WTC11 (cell line): Measurements from ENCODE around the gene ARID2. TPM values are rescaled to one million over a fixed set of nuclear protein-coding genes. Genes with fewer than 3 reads are reported as not detected.

ENCODE experiments used
- ATAC-seq: fragments of 200-7000 bp; cut with Tn5 transposase; 2 replicates; pipeline ENCODE4 v1.10.0; 2021; ENCODE audit warnings: mild to moderate bottlenecking, moderate library complexity
- CTCF ChIA-PET: fragments of 300-600 bp; sonication (Branson Sonifier 250); formaldehyde crosslinking; loops from one replicate; lab custom pipeline; 2021; ENCODE audit warnings: antibody characterized with exemption; lab: Charles Lee
- POLR2A ChIA-PET: fragments of 350-600 bp; sonication (Branson Sonifier 250); formaldehyde crosslinking; loops from one replicate; lab custom pipeline; 2021; ENCODE audit warnings: antibody characterized with exemption; lab: Charles Lee
- DNase-seq: peaks from one replicate; pipeline ENCODE4 v3.0.0; 2021; ENCODE audit warnings: low spot score
- H3K27ac Mint-ChIP-seq: 2 replicates; pipeline ENCODE4 v1.8.0; 2021; ENCODE audit warnings: mixed read lengths
- H3K27me3 Mint-ChIP-seq: 2 replicates; pipeline ENCODE4 v1.8.0; 2021; ENCODE audit warnings: low read depth, mild to moderate bottlenecking, moderate library complexity, mixed read lengths
- H3K36me3 Mint-ChIP-seq: 2 replicates; pipeline ENCODE4 v1.8.0; 2021; ENCODE audit warnings: mixed read lengths
- H3K4me1 Mint-ChIP-seq: 2 replicates; pipeline ENCODE4 v1.8.0; 2022; ENCODE audit warnings: mixed read lengths
- H3K4me3 Mint-ChIP-seq: 2 replicates; pipeline ENCODE4 v1.8.0; 2021; ENCODE audit warnings: mild to moderate bottlenecking, moderate library complexity, mixed read lengths
- H3K9me3 Mint-ChIP-seq: 2 replicates; pipeline ENCODE4 v1.8.0; 2021; ENCODE audit warnings: mixed read lengths
- CDX4 ChIP-seq: fragments of 250-450 bp; sonication (Bioruptor Pico); IDR thresholded peaks from 2 replicates; pipeline ENCODE4 v1.9.0; 2021; ENCODE audit warnings: moderate library complexity, mild to moderate bottlenecking, inconsistent platforms, borderline replicate concordance
- CREM ChIP-seq: sonication (generic); formaldehyde crosslinking; IDR thresholded peaks from 2 replicates; pipeline ENCODE4 v1.8.1; 2022; ENCODE audit warnings: mild to moderate bottlenecking, missing genetic modification reagents, moderate library complexity
- CTCF ChIP-seq: fragments of 200-600 bp; IDR thresholded peaks from 2 replicates; pipeline ENCODE4 v1.8.0; 2022; ENCODE audit warnings: antibody characterized with exemption
- E2F5 ChIP-seq: sonication (generic); formaldehyde crosslinking; IDR thresholded peaks from 2 replicates; pipeline ENCODE4 v1.8.1; 2022; ENCODE audit warnings: mild to moderate bottlenecking, moderate library complexity, missing genetic modification reagents
- EMX1 ChIP-seq: fragments of 250-450 bp; sonication (Bioruptor Pico); IDR thresholded peaks from 2 replicates; pipeline ENCODE4 v1.8.0; 2021; ENCODE audit warnings: mild to moderate bottlenecking
- ERG ChIP-seq: fragments of 250-450 bp; sonication (Bioruptor Pico); IDR thresholded peaks from 2 replicates; pipeline ENCODE4 v1.8.0; 2021; ENCODE audit warnings: mild to moderate bottlenecking
- GABPB1 ChIP-seq: sonication (generic); formaldehyde crosslinking; IDR thresholded peaks from 2 replicates; pipeline ENCODE4 v1.8.1; 2023; ENCODE audit warnings: mild to moderate bottlenecking, missing genetic modification reagents
- HMGXB4 ChIP-seq: sonication (generic); formaldehyde crosslinking; IDR thresholded peaks from 2 replicates; pipeline ENCODE4 v1.8.1; 2023; ENCODE audit warnings: mild to moderate bottlenecking, moderate library complexity, missing genetic modification reagents
- KAT7 ChIP-seq: sonication (generic); formaldehyde crosslinking; IDR thresholded peaks from 2 replicates; pipeline ENCODE4 v1.8.1; 2023; ENCODE audit warnings: missing genetic modification reagents, mild to moderate bottlenecking, borderline replicate concordance
- MXD4 ChIP-seq: fragments of 250-450 bp; sonication (Bioruptor Pico); IDR thresholded peaks from 2 replicates; pipeline ENCODE4 v1.8.0; 2021; ENCODE audit warnings: mild to moderate bottlenecking, moderate library complexity, borderline replicate concordance
- NFE2L1 ChIP-seq: sonication (generic); formaldehyde crosslinking; IDR thresholded peaks from 2 replicates; pipeline ENCODE4 v1.8.1; 2023; ENCODE audit warnings: missing genetic modification reagents
- NR2C2 ChIP-seq: sonication (generic); formaldehyde crosslinking; IDR thresholded peaks from 2 replicates; pipeline ENCODE4 v1.8.0; 2022; ENCODE audit warnings: mild to moderate bottlenecking, missing genetic modification reagents
- SMAD3 ChIP-seq: sonication (generic); formaldehyde crosslinking; IDR thresholded peaks from 2 replicates; pipeline ENCODE4 v1.8.0; 2022; ENCODE audit warnings: missing genetic modification reagents, mild to moderate bottlenecking, borderline replicate concordance
- TCF7 ChIP-seq: sonication (generic); formaldehyde crosslinking; IDR thresholded peaks from 2 replicates; pipeline ENCODE4 v1.8.0; 2022; ENCODE audit warnings: mild to moderate bottlenecking, low read depth, missing genetic modification reagents, moderate library complexity
- TEAD1 ChIP-seq: sonication (generic); formaldehyde crosslinking; IDR thresholded peaks from 2 replicates; pipeline ENCODE4 v1.8.0; 2022; ENCODE audit warnings: mild to moderate bottlenecking, missing genetic modification reagents
- total RNA-seq: library from RNA; stranded (reverse); gene quantifications from 3 replicates; pipeline ENCODE4 v1.2.3, GENCODE V29; 2021
- TF ChIP-seq, protein P1 (sequence below): fragments of 250-450 bp; sonication (Bioruptor Pico); IDR thresholded peaks from 2 replicates; pipeline ENCODE4 v1.9.0; 2021; ENCODE audit warnings: mild to moderate bottlenecking

Gene ARID2
- total RNA-seq, 1 experiment from 2014 or later, result 33.9 TPM

DNA sequence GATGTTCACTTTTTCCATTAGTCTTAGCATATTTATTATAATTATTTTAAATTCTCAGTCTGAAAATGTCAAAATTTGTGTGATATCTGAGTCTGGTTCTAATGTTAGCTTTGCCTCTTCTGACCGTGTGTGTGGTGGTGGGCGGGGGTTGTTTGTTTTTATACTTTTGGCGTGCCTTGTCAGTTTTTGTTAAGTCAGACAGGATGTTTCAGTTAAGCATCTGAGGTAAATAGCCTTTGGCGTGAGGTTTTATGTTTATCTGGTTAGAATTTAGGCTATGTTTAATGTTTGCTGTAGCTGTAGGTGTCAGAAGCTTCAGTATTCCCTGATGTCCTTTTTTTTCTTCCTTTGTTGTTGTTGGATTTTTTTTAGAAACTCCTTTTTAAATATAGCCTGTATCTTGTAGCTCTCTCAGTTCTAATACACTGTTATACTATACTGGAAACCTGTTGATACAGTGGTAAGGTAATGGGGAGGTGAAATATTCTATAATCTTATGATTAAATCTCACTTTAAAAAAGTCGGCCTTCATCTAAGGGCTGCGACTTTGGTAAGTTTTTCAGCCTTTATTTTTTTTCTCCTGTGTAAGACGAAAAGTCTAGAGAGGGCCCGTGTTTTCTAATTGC lies 149.2 kb downstream of the ARID2 start:
- no peaks in the 10 kb centered on the region for H3K27me3 Mint-ChIP-seq
- ATAC-seq, result no peak
- TF ChIP-seq NR2C2 (no peak), CREM (CRISPR knock-in tag) (no peak), GABPB1 (no peak), NFE2L1 (CRISPR knock-in tag) (no peak), TCF7 (no peak)
- POLR2A ChIA-PET, result no interaction called here
- peaks cover 50% of the 10 kb centered on the region for H3K36me3 Mint-ChIP-seq
- CTCF ChIA-PET, result no interaction called here
- peaks cover 18% of the 10 kb centered on the region for H3K4me1 Mint-ChIP-seq
- peak overlapping the region; percentile 39 for H3K27ac Mint-ChIP-seq
- no peak for DNase-seq
- no peak overlapping the region for H3K4me3 Mint-ChIP-seq
- H3K9me3 Mint-ChIP-seq, result 0 out of 2 replicates have a peak, but pooled peaks cover 3% of the 10 kb centered on the region

DNA sequence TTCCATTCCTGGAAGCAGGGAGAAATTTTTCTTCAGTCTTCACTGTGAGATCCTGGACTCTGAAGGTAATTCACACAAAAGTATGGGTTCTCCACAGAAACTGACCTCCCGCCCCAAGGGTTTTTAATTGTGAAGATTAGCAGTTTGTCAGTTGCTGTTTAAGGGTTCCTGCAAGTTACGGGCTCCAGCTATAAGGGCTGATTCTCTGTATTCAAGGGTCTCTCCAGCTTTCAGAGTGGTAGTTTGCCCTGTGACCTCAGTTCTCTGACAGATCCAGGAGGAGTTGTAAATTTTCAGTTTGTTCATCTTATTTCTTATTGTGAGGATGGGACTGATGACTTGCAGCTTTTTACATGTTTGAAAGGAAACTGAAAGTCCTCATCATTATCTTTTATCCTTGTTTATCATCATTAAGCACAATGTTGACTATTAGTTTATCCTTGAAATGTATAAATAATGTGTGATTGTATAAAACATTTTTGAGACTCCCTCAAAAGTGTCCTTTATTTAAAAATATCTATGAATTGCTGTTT lies 149.9 kb downstream of the ARID2 start:
- no peak overlapping the region for H3K4me3 Mint-ChIP-seq
- ATAC-seq, result no peak
- ChIA-PET CTCF (no interaction called here), POLR2A (no interaction called here)
- peaks cover 18% of the 10 kb centered on the region for H3K4me1 Mint-ChIP-seq
- TF ChIP-seq KAT7 (CRISPR knock-in tag) (no peak), E2F5 (no peak), MXD4 (CRISPR knock-in tag) (no peak), SMAD3 (CRISPR knock-in tag) (no peak), CDX4 (CRISPR knock-in tag) (no peak), ERG (CRISPR knock-in tag) (no peak), EMX1 (CRISPR knock-in tag) (no peak), CTCF (no peak), NFE2L1 (CRISPR knock-in tag) (no peak), HMGXB4 (CRISPR knock-in tag) (no peak), TEAD1 (CRISPR knock-in tag) (no peak)
- TF ChIP-seq, protein P1, sequence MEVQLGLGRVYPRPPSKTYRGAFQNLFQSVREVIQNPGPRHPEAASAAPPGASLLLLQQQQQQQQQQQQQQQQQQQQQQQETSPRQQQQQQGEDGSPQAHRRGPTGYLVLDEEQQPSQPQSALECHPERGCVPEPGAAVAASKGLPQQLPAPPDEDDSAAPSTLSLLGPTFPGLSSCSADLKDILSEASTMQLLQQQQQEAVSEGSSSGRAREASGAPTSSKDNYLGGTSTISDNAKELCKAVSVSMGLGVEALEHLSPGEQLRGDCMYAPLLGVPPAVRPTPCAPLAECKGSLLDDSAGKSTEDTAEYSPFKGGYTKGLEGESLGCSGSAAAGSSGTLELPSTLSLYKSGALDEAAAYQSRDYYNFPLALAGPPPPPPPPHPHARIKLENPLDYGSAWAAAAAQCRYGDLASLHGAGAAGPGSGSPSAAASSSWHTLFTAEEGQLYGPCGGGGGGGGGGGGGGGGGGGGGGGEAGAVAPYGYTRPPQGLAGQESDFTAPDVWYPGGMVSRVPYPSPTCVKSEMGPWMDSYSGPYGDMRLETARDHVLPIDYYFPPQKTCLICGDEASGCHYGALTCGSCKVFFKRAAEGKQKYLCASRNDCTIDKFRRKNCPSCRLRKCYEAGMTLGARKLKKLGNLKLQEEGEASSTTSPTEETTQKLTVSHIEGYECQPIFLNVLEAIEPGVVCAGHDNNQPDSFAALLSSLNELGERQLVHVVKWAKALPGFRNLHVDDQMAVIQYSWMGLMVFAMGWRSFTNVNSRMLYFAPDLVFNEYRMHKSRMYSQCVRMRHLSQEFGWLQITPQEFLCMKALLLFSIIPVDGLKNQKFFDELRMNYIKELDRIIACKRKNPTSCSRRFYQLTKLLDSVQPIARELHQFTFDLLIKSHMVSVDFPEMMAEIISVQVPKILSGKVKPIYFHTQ (CRISPR knock-in tag), result no peak
- TF ChIP-seq, all 79 proteins: peak for 0
- H3K9me3 Mint-ChIP-seq, result 0 out of 2 replicates have a peak, but pooled peaks cover 3% of the 10 kb centered on the region
- DNase-seq, result no peak
- H3K27me3 Mint-ChIP-seq, result no peaks in the 10 kb centered on the region
- H3K27ac Mint-ChIP-seq, result peak overlapping the region; percentile 48
- H3K36me3 Mint-ChIP-seq, result peaks cover 48% of the 10 kb centered on the region
